ENCODE data around the gene OR2M3.
"Not testable (repeated sequence)": the region's sequence is repeated elsewhere in the genome, so short reads cannot be mapped to it uniquely, and the experiment has no call there.

The OR2M3 gene

DNA sequence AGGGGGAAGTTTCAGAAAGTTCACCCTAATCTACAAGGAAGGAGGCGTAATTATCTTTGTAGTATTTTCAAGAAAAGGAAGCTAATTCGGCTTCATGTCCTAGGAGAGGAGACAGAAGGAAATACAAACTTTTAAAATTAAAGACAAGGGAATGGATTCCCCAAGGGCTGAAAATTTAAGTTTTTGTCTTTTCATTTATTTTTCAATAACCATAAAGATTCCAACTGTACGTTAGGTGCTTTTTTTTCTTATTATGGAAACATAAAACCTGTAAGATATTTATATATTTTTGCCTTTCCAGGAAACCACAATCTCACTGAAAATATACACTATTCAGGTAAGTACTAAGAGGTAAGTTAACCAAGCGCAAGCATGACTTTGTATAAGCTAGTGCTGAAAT, at the start of gene OR2M3:
OR2M3 (plus strand) TSS at position 301 of the 400 bp plus-strand sequence. CDS start 5,803 bp downstream, outside the sequence.
- DNase-seq = no peak

- DNase-seq = no peak
Measured at GRCh38 chr1:248152056-248152827, 44.8 kb upstream of the OR2M3 start.

GRCh38 chr1:248155927-248156326, 41.1 kb upstream of the OR2M3 start:
- no peak for DNase-seq

GRCh38 chr1:248158758-248159157, 38.3 kb upstream of the OR2M3 start:
- DNase-seq = no peak

GRCh38 chr1:248164031-248164430, 33.0 kb upstream of the OR2M3 start:
- no peak for DNase-seq

- DNase-seq = no peak
Measured at GRCh38 chr1:248165186-248165585, 31.9 kb upstream of the OR2M3 start.

GRCh38 chr1:248174521-248174920, 22.5 kb upstream of the OR2M3 start, which contains the start of gene OR2M2:
OR2M2 (plus strand) TSS chr1:248174821; CDS start chr1:248179986, 5,165 bp downstream.
- no peak for DNase-seq

- DNase-seq = no peak
Measured at GRCh38 chr1:248183996-248184395, 13.1 kb upstream of the OR2M3 start.

DNA sequence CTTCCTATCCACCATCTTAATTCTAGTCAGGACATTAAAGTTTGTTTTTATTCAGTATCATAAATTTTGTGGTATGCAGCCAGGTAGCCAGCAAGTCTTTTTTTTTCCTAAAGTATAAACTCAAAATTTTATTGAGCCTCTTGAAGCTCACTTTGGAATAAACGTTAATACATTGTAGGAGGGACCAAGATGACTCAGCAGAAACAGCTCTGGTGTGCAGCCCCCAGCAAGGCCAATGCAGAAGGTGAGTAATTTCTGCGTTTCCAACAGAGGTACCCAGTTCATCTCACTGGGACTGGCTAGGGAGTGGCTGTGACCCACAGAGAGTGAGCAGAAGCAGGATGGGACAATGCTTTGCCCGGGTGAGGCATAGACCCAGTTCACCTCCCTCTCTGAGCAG, 9.7 kb upstream of the OR2M3 start:
- no peak for DNase-seq

DNA sequence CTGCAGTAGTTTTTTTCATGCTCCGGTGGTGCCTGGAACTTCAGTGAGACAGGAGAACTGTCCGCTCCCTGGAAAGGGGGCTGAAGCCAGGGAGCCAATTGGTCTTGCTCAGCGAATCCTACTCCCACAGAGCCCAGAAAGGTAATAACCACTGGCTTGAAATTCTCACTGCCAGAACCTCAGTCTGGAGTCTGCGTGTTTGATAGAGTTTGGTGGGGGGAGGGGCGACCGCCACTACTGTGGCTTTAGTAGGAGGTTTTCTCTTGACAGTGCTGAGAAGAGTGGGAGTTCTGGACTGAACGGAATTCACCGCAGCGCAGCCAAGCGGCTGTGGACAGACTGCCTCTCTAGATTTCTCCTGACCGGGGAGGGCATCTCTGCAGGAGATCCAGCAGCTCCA, 8.0 kb upstream of the OR2M3 start:
- no peak for DNase-seq

DNA sequence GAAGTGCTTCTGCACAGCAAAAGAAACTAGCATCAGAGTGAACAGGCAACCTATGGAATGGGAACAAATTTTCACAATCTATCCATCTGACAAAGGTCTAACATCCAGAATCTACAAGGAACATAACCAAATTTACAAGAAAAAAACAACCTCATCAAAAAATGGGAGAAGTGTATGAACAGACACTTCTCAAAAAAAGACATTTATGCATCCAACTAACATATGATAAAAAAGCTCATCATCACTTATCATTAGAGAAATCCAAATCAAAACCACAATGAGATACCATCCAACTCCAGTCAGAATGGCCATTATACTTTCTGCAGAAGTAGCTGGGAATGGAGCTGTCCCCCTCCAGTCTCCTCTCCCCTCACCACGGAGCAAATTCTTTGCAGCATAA, 2.9 kb upstream of the OR2M3 start:
- no peak for DNase-seq

DNA sequence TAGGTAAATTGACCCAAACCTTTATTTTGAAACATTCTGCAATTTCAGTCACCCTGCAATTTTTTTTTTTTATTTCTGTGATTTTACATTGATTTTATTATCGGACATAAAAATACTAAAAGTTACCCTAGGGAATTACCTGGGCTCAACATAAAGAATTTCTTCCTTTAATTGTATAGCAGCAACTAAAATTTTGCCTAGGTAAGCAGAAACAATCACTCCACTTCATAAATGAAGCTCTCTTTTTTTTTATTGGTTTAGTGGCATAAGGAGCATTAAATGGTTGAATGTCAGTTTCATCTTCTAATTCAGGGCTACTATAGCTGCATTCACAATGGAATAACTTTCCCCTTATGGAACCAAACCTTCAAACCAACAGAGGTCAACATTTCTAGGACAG, 18.8 kb downstream of the OR2M3 start:
- DNase-seq = no peak

- DNase-seq = no peak
Measured at GRCh38 chr1:248225537-248225936, 28.5 kb downstream of the OR2M3 start.

DNA sequence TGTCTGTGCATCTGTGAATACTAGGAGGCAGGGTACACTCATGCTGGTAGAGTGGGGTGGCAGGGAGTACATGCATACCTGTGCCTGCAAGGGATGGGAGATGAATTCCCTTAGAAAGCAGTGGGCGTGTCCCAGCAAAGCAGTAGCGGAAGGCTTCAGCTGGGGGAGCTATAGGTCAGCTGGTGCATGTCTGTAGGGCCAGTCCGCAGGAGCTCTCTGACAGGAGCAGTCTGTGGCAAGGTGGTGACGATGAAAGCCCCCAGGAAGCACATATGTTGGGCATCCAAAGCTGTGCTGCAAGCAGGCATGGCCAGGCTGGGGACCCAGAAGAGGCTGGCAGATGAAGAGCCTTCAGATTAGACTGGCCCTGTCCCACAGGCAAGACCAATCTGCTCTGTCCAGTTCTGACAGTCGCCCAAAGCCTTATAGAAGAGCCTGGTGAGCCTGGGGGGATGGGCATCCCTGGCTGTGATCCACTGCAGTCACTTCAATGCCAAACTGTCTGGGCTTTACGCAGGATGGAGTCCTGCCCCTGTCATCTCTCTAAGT, 32.4 kb downstream of the OR2M3 start:
- no peak for DNase-seq

- no peak for DNase-seq
Measured at GRCh38 chr1:248231117-248231516, 34.1 kb downstream of the OR2M3 start, which contains the start of gene OR2M4. OR2M4 (plus strand) TSS chr1:248231417; CDS start chr1:248238929, 7,512 bp downstream.

DNA sequence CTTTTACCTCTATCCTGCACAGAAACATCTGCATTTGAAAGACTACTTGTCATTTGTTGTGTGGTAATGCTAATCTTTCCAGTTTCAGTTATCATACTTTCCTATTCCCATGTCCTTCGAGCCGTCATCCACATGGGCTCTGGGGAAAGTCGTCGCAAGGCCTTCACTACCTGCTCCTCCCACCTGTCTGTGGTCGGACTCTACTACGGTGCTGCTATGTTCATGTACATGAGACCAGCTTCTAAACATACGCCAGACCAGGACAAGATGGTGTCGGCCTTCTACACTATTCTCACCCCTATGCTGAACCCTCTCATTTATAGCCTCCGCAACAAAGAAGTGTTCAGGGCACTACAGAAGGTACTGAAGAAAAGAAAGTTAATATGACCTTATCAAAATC, 42.4 kb downstream of the OR2M3 start:
- DNase-seq = no peak

GRCh38 chr1:248243204-248243603, 46.1 kb downstream of the OR2M3 start:
- DNase-seq = peak; percentile 62

GRCh38 chr1:248259309-248259708, 62.2 kb downstream of the OR2M3 start:
- DNase-seq = not testable (repeated sequence)

Measured in activated CD8-positive, alpha-beta memory T cell treated with anti-CD3 and anti-CD28 coated beads for 24 hours (primary cell).